GM18502 (cell line): Measurements from ENCODE around the gene JAZF1.

Experiments
- ATAC-seq: cut with Tn5 transposase; IDR thresholded peaks from one replicate; pipeline ENCODE4 v1.9.1; 2021; ENCODE audit warnings: mild to moderate bottlenecking; ENCODE audit not compliant: unreplicated experiment, poor library complexity

JAZF1 gene

DNA sequence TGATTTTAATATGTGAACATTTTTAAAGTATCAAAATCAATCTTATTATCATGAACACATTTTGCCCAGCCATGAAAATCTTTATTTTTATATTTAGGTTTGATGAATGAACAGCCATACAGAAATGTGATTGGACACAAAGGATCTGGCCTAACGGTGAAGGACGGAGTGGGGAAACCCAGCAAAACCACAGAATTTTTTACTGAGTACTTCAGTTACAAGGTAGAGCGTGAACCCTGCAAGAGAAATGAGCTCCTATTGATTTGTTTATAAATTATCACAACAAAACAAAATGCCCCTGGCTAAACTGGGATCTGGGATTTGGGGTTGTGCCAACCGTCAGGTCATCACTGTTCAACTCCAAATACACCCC is 118.8 kb downstream of the JAZF1 start:
- no peak for ATAC-seq

DNA sequence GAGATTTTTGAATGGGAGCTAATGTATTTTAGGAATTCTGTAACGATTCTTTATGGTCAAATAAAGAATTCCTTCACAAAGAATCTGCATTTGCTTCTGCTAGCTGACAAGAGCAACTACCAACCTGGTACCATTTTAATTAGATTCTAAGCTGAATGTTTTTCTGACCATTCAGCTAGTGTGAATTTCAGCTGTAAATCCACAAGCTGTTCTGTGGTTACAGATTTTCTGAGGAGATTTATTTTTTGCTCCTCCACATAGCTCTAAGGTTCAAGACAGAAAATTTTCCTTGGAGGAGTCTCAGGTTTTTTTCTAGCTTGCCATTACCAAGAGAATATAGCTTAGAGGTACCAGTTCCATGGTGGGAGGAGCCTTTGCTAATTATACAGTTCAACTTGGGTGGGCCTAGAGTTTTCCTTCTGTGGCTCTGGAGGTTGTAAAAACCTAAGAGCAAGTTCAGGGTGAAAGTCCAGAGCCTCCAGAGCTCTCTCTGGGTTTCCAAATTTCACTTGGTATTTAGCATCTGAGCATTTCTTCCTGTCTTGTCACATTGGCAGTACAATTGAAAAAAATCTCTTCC is 120.1 kb downstream of the JAZF1 start:
- no peak for ATAC-seq

DNA sequence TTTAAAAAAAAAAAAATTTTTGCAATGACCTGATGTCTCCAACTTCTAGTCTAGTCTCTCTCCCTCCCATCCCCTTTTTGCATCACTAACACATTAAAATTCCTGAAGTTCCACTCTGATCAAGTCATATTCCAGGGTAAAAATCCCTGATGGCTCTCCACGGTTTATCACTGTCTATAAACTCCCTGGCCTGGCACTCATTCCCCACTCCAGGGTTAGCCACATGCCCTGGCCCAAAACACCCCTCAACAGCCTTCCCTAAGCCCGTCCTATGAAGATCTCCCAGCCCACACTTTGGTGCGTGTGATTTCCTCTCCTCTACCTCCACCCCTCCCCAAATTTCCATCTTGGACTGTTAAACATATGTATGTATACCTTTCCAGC is 125.4 kb downstream of the JAZF1 start:
- ATAC-seq, result no peak

DNA sequence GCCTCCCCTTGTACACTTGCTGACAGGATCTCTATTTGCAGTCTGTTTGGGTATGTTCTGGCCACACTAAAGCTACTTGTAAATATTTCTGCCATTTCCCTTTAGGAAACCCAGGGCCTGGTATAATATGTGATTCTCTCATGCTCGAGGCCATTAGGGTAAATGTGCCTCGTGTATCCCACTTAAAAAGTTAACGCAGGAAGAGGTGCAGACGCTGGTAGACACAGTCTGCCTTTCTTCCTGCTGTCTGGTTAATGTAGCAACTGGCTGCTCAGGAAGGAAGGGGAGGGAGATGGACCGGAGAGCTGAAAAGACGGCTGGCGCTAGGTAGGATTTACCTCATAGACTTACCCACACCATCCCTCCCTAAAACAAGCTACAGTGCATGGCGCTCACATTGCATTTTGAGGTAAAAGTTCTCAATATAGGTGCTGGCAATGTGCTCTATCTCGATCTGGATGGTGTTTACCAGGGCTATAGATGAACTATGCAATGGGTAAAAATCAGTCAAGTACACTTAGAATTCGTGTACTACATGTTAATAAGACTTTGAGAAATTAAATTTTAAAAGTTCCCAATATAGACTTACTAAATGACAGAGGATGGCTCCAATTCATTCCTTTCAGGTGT is 125.9 kb downstream of the JAZF1 start:
- no peak for ATAC-seq

DNA sequence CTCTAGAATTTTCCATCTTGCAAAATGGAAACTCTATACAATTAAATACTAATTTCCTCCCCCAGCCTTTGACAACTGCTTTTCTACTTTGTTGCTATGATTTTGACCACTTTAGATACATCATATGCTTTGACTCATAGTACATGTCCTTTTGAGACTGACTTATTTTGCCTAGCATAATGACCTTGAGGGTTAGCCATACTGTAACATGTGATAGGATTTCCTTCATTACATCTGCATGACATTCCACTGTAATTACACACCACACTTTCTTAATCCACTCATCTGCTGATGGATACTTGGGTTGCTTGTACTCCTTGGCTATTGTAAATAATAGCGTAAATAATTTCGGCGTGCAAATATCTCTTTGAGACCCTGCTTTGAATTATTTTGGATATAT is 127.7 kb downstream of the JAZF1 start:
- ATAC-seq, result no peak

DNA sequence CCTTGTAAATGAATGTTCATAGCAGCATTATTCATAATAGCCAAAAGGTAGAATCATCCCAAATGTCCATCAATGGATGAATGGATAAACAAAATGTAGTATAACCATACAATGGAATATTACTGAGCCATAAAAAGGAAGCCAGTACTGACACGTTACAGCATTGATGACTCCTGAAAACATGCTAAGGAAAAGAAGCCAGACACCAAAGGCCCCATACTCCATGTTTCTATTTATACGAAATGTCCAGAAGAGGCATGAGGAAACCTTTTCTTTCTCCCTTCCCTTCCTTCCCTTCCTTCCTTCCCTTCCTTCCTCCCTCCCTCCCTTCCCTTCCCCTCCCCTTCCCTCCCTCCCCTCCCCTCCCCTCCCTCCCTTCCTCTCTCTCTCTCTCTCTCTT is 131.9 kb downstream of the JAZF1 start:
- ATAC-seq, result no peak

DNA sequence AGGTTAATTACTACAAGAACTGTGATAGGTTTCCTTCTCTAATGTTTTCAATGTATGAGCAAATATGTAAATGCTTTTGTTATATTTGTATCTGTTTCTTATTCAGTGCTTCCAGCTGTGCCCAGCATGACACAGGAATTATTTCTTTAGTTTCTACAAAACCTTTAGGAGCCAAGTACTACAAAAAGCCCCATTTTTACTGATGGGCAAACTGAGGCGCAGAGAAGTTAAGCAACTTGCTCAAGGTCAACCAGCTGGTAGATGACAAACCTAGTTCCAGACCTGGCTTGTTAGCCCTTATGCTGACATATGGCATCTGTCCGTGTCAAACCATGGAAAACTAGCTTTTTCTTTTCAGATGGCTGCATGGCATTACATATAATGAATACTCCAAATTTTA is 134.6 kb downstream of the JAZF1 start:
- no peak for ATAC-seq

DNA sequence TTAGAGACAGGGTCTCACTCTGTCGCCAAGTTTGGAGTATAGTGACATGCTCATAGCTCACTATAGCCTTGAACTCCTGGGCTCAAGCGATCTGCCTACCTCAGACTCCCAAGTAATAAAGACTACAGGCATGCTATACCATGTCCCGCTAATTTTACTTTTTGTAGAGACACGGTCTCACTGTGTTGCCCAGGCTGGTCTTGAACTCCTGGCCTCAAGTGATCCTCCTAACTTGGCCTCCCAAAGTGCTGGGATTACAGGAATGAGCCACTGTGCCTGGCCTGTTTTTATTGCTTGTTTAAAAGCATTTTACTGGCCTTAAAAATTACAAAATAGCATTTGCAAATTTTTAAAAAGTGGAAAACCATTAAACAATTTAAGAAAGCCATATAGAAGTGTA is 135.0 kb downstream of the JAZF1 start:
- no peak for ATAC-seq

DNA sequence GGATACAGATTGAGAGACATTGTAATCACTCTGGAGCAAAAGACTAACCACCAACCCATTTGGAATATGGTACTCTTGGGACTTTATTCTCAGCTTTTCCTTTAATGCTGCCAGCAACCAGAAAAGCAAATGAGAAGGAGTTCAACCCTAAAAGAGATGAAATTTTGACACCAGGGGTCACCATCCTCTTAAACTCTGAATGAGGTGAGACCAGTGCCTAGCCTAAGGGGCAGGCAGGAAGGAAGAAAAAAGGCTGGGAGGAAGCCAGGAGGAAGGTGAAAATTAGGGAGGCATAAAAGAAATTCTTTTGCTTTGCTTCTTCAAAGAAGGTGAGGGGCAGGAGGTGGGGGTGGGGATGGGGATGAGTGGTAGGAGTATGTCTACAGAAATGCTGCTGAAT is 135.8 kb downstream of the JAZF1 start:
- no peak for ATAC-seq

DNA sequence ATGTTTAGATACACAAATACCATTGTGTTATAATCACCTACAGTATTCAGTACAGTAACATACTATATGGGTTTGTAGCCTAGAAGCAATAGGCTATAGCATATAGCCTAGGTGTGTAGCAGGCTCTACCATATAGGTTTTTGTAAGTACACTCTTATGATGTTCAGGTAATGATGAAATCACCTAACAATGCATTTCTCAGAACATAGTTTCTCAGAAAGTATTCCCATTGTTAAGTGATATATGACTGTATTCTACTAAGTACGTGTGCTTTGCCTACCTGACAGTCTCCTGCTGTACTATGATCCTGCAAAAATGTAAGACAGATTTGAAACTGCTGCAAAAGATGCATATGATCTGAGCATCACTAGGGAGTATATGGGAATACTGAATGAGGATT is 137.9 kb downstream of the JAZF1 start:
- no peak for ATAC-seq

DNA sequence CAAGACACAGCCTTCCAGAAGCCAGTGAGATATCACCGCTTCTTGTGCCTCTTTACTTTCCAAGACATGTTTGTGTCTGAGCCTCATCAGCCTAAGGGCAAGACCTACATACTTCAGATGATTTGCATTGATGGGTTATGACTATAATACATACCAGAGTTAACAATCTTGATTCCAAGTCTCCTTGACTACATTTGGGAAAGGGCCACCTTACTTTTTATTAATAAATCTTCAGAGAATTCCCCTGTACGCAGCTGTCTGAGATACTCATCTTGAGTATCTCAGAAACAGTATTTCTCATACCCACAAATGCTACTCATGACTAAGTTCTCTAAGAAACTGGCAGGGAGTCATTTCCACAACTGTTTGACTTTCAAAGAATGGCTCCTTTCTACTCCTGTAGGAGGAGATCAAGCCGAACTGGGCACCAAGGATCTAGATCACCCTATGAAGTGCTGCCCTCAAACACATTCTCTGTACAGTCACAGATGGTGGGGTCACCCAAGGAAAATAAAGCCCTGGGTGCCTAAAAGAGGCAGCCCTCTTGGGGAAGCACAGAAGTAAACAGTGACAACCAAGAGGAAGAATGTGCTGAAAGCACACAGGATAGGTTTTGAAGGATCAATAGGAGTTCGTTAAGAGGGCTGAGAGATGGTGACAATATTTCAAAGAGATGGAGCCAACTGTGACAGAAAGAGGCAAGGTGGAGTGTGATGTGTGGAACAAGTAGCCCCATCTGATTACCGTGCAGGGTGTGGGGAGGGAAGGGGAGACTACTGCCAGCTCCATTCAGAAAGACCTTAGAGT is 138.9 kb downstream of the JAZF1 start:
- no peak for ATAC-seq

DNA sequence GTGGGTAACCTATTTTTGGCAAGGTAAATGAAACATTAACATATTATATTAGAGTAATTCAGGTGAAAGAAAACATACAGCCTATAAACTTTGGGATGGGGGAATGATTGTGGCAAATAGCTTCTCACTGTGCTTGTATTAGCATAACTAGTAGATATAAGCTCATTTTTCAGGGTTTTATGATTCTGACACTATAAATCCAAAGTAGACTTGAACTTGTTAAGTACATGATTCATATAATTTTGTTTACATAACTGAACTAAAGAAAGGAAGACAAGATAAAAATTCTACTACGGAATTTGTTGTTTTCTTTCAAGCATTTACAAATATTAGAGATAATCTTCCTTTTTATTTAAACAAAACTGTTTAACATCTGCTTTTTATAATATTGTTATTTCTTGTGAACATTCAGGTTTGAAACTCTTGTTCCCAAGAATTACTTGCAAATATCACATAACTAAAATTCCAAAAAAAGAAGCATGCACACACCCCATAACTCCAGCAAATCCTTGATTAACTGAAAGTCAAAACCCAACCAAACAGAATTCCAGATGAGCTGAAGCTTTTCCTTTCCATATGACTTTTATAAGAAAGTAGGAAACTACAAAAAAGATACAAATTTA is 142.3 kb downstream of the JAZF1 start:
- ATAC-seq, result no peak

DNA sequence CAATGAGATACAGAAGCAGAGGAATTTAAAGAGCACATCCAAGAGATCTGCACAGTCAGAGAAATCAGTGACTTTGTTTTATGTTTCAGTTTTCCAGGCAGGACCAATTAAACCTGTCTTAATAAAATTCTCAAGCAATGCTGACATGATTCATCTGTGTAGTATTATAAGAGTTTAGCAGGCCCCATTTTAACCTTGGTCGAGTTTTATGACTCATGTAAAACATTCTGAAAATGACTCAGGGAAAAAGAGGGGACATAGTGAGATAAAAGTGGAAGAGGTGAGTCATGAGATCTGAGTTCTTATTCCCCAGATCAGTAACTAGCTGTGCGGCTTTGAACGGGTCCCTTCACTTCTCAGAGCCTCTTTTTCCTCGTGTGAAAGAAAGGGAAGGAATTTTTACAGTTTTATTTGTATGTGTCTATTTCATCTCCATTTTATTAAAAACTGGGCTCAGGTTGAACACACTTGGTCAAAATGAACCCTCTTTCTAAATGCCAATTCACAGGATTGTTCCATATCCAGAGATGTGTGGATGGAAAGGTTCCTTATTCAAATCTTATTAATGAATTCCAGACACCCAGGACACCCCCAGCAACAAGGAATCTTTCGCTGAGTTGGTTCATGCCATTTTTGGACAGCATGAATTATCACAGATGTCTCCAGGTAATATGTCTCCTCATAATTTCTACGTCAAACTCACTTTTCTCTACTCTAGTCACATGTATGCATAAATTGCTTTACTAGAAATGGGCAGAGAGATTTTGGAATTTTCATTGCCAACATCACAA is 143.2 kb downstream of the JAZF1 start:
- ATAC-seq, result peak; percentile 90

DNA sequence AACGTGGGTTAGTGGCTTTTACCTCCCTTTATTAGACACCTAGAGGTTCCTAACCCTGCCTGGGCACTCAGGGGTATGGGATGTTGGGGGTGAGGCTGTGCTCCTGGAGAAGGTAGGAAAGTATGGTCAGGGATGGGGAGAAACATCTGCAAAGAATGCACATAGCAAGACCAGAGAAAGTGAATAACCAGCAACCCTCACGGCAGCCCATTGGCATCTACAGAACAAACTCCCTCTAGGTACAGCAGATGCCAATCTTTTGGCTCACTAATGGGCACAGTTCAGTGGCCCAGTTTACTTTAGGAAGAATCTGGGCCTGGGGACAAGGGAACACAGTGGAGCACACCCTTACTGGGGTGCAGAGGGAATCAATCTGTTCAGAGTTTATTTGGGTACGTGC is 143.9 kb downstream of the JAZF1 start:
- ATAC-seq, result no peak

DNA sequence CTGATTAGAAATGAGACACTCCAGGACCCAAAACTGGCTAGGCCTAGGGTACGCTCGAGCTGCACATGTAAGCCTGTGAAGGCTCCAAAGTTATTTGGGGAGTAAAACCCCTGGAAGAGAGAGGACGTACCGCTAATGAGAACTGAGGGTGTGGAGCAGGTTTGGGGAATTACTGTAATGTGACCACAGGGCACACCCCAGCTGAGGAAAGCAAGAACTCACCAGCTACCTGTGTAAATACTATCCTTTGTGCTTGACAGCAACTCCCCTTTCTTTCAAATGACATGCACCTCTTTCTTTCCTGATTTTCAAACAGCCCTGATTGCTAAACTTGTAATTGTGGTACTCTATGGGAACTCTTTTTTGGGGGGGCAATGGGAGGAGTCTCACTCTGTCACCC is 147.2 kb downstream of the JAZF1 start:
- no peak for ATAC-seq

DNA sequence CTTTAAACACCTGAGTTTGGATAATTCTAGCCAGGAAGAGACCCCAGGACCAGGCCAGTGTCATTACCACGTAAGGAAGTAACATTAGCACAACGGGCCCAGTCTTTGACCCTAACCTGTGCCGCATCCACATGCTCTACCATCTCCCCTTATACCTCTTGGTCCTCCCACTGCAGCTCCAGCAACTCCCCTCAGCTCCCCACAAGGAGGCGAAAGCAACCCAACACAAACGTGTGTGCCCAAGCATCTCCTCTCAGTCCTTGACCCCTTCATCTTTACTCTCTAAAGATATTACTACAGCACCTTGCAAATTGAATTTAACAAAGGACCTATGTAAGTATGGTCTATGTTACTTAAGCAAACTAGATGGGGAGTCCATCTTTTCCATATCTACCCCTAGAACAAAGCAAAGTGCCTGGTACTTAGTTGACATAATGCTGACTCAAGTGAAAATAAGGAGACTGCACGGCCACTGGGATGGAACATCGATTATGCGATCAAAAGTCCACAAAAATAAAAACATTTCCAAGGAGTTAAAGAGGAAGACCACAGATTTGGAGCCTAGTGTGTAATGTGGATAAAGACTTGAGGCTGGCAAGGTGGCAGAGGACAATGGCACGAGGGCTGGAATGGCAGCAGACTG is 147.7 kb downstream of the JAZF1 start:
- ATAC-seq, result no peak

DNA sequence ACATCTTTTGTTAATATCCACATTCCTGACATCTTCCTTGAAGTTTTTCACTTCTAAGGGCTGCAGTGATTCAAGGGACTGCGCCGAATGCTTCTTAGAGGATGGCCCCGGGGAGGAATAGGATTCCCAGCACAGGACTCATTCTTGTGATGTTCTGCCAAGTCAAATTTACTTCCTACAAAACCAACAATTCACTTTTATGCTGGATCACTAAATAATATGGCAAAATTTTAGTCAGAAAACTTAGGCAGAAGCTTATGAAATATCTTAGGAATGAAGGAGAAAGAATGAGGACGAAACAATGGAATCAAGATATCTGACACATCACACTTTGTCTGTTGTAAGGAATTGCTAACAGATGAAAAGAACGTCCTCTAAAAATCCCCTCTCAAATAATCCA is 151.5 kb downstream of the JAZF1 start:
- no peak for ATAC-seq

DNA sequence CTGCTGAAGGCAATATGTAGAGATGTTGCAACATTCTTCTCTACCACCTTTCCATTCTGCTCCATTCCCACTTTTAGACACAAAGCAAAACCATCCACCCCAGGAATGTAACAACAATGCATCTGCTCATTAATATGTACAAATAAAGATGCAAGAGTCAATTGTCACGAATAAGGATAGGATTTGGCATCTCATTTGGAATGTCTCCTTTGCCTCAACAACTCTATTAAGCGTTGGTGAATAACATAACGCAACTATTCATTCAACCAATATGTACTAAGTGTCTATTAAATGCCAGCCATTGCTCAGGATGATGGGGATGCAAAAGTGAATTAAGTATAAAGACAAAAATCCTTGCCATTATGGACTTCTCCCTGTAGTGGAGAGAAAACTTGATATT is 152.1 kb downstream of the JAZF1 start:
- no peak for ATAC-seq

DNA sequence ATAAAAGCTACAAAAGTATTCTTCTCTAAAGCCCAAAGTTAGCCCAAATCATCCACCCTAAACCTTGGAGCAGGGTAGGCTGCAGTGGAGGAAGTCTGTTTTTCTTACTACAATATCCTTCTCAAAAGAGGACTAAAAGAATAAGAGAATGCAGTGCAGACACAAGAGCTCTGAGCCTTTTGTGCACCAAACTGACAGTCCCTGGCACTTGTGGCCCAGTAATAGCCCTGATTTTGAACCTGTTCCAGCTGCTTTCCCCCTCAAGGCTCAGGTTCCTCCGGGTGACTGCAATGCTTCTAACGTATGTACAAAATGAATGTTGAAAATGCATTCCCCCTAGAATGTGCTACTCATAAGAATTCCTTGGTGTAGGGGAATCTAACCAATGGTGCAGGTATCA is 154.4 kb downstream of the JAZF1 start:
- no peak for ATAC-seq

DNA sequence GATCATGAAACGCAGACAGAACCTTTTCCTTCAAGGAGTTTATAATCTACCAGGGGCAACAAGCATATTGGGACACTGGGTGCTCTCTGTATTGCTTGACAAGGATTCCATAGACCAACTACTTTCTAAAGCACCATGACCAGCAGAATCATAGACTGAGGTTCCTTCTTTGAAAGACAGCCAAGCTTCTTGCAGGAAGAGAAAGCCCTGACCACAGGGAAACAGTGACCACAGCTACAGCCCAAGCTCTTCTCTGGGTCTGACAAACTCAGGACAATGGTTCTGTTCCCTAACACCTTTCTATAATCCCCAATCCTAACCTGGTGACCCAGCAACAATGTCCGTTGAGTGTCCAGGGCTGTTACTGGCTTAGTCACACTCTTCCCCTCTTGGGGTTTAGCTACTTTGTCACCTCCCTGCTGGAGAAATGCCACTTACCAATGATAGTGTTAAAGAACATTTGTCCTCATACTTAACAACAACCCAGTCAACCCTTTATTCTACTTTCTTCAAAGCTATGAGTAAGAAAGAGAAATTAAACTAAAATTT is 155.7 kb downstream of the JAZF1 start:
- no peak for ATAC-seq
